ENCODE results near the gene UNC5A. TPM values are rescaled to one million over a fixed set of nuclear protein-coding genes. Genes with fewer than 3 reads are reported as not detected.

Gene UNC5A
- total RNA-seq, 1 donor from 2014 or later: 1.6 TPM

DNA sequence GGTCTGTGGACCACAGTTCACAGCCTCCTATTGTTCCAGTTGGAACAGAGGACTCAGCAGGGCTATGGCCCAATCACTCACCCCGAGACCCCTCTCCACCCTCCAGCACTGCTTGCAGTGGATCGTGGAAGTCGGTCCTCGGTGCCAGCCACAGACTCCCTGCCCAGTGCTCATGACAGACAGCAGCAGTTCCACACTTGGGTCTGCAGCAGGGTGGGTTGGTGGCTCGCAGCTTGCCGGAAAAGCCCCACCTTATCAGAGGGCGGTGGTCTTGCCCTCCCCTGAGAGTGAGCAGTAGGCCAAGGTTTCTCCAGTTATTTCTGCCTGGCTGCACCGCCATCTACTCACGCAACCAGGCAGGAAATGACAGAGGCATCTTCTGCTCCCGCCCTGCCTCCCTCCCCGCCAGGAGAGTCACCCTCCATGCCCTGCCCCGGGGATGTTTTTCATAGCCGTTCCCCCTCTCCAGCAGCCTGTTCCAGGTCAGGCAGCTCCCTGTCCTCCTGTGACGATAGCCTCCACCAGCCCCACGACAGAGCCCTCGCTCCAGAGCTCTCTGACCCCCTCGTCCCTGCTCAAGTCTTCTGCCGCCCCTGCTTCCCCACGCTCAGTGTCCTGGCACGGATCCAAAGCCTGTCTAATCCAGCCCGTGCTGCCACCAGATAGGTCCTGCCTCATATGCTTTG is 34.5 kb downstream of the UNC5A start:
- no peak for DNase-seq (ENCODE audit: low read depth, low spot score)

DNA sequence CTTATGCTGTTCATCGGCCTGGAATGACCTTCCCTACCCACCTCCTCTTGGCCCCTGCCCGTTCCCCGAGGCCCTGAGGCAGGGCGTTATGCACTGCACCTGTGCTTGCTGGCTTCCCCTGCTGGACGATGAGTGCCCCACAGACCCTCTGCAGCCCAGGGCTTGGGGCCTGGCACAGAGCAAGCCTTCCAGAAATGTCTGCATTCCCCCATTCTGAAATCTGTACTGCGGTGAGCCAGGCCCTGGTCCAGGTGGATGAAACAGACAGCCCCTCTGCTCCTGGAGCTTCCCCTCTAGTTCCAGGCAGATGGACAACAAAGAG is 35.0 kb downstream of the UNC5A start:
- DNase-seq (ENCODE audit: low read depth, low spot score): no peak

DNA sequence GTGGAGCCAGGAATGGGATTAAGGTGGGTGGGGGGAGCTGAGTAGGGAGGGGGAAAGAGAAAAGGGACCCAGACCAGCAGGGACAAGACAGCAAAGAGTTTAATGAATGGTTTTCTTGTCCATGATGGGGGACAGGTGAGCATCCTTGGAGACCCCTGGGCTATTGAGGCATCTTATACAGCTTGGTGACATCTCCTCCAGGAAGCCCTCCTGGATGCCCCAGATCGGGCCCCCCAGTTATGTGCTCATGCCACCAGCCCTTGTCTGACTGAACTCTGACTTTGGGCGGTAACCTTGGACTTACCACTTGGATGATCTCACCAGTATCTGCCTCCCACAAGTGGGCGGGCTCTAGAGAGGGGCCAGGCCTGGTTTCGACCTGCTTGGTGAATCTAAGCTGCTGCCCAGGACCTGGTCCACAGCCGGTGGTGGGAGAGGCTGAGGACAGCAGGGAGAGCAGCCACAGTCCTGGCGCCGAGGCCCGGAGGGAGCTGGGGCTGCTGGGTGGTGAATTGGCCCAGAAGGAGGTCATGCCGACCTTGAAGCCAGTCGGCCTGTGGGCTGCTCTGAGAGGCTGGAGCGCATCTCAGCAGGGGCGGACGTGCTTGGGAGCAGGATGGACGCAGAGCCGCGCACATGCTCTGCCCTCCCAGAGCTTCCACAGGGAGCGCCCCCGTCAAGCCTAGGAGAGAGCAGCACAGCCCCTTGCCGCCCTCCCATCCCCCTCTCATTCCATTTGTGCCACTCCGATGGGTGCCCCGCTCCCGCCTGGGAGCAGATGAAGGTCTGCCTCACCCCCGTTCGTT is 36.2 kb downstream of the UNC5A start:
- DNase-seq (ENCODE audit: low read depth, low spot score): no peak

DNA sequence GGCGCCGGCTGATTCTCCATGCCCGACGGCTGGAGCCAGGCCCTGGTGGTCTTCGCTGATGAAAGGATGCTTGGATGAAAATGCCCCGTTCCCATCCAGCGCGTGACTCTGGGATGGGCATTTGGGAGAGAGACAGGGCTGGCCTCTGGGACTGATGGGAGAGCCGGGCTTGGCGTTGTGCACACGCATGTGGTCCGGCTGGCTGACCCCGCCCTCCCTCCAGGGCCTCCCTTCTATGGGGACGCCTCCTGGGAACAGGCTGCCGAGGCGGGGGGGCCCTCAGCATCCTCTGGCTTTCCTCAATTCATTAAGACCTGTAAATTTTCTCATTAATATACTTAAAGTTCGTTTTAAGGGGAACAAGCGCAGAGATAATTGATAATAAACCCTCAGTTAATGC is 36.8 kb downstream of the UNC5A start:
- DNase-seq (ENCODE audit: low read depth, low spot score): no peak

DNA sequence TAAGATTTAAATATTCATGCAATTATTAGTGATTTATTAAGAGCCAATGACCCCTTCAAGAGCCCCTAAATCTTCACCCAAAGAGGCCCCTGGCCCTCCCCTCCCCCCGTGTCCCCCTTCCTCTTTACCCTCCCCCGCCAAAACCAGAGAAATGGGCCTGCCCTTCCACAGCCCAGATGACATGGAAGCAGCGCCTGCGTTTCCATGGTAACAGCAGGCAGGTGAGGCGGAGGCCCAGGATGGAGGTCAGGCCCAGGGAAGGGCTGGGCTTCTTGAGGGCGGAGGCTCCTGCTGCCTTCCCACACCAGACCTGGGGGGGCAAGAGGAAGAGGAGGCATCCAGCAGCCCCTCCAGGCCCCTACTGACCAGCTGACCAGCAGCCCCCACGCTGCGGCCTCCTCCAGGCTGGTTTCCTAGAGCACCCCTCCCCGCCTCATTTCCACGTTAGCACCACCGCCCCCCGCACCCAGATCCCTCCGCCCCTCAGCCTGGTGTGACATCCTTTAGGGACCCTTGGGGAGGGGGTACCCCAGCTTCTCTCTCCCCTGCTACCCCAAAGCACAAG is 37.4 kb downstream of the UNC5A start:
- DNase-seq (ENCODE audit: low read depth, low spot score): no peak

DNA sequence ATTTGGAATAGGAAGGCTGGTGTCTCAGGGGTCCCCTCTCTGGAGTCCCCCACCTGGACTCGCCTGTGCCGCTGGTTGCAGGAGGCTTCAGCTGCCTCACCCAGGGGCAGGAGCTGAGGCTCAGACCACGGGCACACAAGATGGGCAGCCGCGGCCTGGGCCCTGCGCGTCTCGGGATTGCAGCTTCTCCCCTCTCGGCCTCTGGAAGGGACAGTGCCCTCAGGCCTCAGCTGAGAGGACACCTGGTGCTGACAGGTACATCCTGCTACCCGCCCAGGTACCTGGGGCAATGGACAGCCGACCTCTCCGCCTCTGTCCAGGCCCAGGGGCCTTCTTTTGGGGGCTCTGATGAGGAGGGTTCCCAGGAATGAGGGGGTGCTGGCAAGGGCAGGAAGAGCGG is 38.3 kb downstream of the UNC5A start:
- no peak for DNase-seq (ENCODE audit: low read depth, low spot score)

DNA sequence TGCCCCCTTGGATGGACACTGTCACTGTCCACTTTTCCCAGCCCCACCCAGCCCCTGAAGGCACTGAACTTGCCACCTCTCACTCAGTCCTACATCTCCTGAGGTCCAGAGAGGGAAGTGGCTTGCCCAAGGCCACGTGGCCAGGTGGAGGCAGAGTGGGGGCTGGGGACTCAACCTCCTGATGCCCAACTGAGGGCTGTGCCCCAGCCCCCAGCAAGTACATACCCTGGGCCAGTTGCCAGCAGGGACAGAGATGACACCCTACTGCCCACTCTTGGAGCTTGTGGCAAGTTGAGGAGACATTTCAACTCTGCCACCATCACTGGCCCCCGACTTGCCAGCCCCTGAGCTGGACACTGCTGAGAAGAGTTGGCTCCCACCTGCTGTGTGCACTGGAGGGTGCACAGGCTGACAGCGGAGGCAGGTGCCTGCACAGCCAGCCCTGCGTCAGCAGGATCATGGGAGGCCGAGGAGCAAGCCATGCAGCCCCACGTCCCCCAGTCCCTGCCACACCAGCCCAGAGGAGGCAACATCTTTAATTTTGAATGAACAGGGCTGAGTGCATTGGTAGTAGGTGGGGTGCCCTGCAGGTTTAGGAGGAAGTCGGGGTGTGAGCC is 39.4 kb downstream of the UNC5A start:
- no peak for DNase-seq (ENCODE audit: low read depth, low spot score)

DNA sequence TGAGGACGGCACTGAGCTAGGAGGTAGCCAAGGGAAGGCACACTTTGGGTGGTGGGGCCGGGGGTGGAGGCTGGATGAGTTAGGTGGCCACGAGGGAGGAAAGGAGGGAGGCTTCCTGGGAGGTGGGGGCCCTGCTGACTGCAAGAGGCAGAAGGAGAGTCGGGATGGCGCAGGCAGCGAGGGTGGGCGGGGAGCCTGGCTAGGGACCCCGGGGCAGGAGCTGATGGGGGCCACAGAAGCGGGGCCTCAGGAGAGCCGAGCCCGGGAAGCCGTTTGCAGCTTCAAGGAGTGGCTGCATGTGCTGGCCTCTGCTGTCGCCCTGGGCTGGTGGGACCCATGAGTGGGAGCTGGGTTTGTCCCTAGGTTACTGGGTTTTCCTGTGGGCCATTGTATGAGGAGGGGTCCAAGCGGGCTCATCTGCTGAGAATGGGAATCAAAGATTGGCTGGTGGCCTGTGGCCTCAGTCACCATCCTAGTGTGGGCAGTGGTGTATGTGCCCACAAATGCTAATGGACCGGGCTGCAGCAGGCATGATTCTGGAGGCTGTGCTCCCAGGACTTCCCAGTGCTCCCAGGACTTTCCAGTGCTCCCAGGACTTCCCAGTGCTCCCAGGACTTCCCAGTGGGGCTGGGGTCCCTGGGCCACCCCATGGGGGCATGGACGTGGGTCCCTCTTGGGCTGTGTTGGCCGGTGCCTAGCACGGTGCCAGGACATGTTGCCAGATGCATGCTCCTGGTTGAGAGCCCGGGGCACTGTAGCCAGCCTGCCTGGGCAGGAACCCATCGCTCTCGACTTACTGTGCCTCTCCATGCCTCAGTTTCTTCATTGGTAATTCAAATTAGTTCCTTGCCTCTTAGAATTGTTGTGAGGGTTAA is 40.2 kb downstream of the UNC5A start:
- DNase-seq (ENCODE audit: low read depth, low spot score): no peak

DNA sequence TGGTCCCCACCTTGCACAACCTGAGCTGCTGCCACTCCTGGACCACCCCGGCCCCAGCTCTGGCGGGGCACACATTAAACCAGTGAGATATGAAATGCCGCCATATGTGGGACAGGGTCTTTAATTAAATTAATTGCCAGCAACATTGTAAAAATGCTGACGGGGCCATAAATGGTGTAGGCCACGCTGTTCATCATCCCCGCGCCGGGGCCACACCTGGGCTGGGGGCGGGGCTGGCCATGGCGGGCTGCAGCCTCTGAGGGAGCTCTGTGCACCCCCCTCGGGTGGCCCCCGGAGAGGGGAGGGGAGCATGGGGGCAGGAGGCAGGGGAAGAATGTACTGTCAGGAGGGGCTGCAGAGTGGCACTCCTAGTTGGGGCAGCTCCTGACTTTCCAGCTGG is 41.0 kb downstream of the UNC5A start:
- no peak for DNase-seq (ENCODE audit: low read depth, low spot score)

DNA sequence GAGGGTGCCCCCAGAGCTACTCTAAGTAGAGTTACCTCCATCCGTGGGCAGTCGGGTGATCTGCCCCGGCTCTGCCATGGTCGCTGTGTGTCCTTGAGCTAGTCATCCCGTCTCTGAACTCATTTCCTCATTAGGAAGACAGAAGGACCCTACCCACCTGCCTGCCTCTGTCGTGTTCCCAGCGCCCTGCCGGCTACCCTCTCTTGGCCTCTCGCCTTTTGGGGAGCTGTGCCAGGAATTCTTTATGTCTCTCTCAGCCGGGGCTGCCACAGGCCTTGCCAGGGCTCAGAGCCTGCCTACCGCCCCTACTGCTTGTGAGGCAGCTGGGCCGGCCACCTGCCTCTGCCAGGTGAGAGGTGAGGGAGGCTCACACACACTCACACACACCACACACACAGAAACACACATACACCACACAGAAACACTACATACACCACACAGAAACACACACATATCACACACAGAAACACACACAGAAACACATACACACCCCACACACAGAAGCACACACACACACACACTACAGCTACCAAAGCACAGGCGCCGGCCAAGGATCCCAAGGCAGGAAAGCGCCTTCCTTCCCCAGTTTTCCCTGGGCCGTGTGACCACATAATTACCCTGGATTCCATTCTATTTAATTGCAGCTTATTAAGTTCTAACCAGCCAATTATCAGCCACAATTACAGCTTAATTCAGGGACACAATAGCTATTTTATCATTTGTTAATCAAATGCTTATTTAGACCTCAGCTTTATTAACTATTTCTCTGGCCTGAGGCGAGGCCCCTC is 41.7 kb downstream of the UNC5A start:
- DNase-seq (ENCODE audit: low read depth, low spot score): no peak

DNA sequence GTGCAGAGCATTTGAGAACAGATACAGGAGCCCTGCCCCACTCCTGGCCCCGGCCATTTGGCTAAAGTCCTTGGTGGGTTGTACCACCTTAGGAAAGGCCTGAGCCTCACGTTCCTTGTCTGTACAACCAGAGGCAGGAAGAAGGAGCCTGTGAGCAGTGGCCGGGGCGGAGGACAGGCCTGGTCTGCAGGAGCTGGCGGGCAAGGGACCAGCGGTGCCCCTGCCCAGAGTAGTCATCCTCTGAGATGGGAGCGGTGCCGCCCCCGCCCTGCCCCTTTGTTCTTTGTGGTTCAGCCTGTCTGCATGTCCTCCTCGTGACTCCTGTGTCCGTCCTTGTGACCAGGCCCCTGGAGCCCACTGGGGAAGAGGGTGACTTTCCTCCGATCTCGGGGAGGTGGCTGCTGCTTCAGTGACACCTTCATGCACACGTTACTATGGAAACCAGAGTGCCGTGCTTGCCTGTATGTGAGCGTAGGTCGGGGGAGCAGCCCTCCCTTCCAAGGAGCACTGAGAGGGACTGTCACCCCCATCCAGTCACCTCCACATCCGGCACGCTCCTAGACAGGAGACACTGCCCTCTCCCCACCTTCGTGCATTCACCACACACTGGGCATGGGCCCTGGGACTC is 42.9 kb downstream of the UNC5A start:
- no peak for DNase-seq (ENCODE audit: low read depth, low spot score)

DNA sequence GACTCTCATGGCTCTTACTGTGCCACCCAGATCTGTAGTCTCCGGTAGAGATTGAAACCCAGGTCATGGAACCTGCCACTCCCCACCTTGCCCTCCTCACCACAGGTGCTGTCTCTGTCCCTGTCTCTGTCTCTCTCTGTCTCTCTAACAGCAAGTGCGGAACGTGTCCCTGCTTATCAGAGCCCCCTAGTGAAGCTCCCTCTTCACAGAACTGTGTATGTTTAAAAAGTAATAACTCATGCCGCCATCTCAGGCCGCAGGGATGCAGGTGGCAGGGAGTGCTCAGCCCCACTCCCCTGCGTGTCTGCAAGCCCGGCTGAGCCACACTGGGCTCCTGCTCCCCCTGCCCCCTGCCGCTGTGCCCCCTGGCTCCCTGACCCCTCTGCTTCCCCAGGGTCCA is 43.8 kb downstream of the UNC5A start:
- no peak for DNase-seq (ENCODE audit: low read depth, low spot score)

DNA sequence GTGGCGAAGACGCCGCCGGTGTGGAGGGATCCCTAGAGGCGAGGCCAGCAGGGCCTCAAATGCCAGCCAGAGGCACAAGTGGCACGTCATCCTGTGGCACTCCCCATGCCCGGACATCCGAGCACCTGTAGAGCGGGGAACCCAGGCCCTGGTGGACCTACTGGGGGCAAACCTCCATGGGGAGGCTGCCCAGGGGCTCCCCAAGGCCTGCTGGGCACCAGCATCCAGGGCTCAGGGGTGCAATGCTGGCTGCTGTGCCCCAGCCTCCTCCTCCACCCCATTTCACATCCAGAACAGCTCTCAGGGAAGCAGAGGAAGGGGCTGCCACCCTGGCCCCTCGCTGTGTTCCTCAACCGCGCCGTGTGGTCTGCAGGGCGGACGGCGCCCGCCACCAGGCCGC is 45.2 kb downstream of the UNC5A start:
- DNase-seq (ENCODE audit: low read depth, low spot score): no peak

DNA sequence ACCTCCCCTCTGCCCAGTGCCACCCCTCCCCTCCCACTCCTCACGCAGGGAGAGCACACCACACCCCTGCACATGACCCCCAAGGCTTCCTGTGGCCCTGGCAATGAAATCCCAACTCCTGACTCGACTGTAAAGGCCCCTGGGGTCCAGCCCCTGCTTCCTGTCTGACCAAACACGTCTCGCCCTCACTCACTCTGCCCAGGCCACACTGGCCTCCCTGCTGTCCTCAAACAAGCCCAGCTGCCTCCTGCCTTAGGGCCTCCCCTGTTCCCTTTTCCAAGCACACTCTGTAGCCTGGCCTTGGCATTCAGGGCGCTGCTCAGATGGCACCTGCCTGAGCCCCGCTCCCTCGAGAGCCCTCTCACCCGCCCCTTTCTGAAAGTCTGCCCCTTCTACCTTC is 46.4 kb downstream of the UNC5A start:
- DNase-seq (ENCODE audit: low read depth, low spot score): no peak

DNA sequence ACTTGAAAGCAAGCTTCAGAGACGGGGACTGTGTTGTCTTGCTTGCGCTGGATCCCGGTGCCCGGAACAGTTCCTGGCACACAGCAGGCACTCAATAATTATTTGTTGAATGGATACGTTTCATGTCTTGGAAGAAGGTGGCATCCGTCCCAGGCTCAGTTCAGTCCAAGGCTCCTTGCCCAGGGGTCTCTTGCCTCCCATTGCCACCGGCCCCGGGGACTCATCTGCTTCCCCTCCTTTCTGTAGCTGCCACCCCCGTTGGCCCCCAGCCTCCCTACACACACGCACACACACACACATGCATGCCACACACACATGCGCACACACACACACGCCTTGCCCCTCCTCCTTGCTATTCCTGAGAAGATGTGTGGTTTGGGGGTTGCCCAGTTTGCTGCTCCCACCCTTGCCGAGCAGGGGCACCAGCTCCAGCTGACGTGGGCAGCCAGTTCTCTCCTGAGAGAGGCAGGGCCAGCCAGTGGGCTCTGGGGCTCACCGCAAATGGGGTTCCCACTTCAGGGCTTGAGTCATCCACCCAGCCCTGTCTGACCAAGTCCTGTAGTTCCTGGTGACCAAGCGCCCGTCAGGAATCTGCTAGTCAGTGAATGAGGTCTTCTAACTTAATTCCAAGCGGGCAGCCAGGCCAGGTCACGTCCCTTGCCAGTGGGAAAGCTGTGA is 47.0 kb downstream of the UNC5A start:
- no peak for DNase-seq (ENCODE audit: low read depth, low spot score)

DNA sequence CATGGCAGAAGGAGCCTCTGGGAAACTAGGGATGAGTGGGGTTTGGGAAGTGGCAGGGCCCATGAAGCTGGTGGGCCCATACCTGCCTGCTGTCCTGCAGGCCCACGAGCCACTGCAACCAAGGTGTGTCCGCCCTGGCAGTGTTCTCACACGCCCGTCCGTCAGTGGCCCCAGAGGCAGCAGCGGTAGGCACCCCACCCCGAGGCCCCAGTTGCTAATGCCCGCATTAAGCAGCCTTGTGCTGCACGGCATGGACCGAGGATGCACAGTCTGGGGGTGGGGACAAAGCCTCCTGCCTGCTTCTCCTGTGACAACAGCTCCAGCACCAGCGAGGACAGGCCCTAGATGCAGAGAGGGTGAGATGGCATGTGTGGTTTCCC is 47.5 kb downstream of the UNC5A start:
- DNase-seq (ENCODE audit: low read depth, low spot score): no peak

DNA sequence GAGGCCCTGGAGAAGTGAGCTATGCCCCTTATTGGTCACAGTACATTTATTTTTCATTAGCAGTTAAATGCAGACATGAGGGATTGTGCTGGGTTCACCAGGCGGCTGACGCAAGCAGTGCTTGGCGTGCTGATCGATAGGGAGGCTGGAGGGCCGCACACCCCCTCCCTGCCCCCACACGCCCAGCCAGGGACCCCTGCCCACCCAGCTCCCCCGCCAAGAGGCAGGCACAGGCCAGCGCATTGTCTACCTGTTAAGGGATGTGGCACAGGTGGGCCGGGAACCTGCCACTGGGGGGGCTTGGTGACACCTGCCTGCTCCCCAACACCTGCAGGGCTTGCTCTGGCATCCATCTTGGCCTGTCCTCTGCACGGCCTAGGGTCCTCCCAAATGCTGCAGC is 49.6 kb downstream of the UNC5A start:
- DNase-seq (ENCODE audit: low read depth, low spot score): no peak

DNA sequence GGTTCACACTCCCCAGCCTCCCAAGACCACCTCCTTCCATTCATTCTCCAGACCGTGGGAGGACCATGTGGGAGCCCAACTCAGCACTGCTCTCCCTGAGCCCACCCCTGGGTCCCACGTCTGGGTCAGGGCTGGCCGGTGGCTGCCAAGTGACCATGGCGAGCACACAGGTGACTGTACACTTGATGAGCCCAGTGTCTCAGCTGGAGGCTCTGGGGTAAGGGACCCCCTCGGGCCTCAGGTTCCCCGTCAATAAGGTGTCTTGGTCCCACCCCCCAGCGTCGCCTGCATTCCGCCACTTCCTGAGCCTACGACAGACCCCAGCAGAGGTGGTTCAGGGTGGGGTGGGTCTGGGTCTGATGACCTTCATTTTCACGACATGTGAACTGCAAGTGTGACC is 50.0 kb downstream of the UNC5A start:
- DNase-seq (ENCODE audit: low read depth, low spot score): no peak

DNA sequence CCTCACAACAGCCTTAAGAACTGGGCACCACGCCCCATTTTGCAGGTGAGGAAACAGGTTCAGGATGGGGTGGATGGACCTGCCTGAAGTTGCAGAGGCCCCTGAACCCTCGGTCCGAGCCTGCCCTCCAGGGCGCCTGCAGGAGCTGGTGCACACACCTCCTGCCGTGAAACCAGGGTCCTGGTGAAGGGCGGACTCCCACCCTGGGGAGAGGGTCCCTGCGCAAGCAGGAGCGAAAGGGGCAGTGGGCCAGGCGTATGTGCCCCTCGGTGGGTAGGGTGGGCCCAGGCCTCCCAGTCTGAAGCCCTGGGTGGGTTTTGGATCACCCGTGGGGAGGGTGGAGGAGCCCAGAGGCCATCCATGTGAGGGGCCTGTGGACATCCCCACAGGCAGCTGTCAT is 50.9 kb downstream of the UNC5A start:
- no peak for DNase-seq (ENCODE audit: low read depth, low spot score)
